Brain pericyte (primary cell): Measurements from ENCODE around the gene COL4A4.
"Not testable (repeated sequence)": the region's sequence is repeated elsewhere in the genome, so short reads cannot be mapped to it uniquely, and the experiment has no call there.

Experiments
- DNase-seq: peaks from one replicate; pipeline ENCODE4 v3.0.0-alpha.2; 2012; ENCODE audit warnings: low read depth, low spot score

COL4A4 gene

DNA sequence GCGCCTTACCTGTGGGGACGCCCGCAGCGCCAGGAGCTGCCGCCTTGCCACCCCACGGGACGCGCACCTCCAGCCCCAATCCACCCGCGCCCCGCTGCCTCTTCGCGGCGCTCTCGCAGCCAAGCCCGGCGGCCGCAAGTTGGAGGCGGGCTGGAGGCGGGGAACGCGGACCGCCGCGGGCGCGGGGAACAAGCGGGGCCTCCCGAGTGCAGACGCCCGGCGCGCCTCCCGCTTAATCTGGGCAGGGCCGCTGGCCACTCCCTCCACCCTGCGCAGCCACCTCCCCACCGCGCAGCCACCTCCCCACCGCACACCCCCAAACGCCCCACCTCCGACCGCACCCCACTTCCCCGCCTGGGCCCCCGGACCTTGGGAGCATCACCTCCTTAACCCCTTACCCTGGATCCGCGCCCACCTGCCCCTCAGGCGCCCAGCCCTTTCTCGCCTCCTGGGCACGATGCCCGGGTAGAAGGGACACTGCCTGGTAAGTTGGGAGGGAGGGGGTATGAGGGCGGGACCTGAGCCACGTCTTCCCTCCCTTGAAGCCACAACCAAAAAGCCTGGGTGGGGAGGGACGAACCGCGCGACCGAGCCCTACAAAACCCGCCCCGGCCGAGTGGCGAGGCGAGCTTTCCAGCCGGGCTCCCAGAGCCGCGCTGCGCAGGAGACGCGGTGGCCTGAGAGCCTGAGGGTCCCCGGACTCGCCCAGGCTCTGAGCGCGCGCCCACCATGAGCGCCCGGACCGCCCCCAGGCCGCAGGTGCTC lies at the start of gene COL4A4, which contains the start of gene COL4A3:
Gene COL4A4 (minus strand): TSS at position 208 of the 765 bp plus-strand sequence. CDS start 16,722 bp downstream, outside the sequence.
Gene COL4A3 (plus strand): TSS at position 627 of the 765 bp plus-strand sequence. CDS start 103 bp downstream, at position 730.
- DNase-seq: no peak

DNA sequence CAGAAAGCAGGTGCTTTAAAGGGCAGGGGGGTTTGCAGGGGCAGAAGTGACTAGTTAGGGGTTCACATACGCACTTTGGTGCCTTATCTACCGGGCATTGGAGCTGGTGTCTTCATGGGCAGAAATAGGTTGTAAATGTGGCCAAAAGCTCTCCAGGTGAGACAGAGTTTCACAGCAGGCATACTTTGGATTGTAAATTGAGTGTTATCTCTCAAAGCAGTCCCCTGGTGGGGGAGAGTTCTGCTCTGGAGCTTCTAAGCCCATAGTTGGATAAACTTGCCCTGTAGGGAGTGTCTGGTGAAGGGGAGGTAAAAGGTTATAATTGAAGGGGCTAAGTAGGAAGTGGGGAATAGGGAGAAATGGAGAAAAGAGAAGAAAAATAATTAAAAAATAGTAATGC lies 43.6 kb upstream of the COL4A4 start:
- DNase-seq: no peak

DNA sequence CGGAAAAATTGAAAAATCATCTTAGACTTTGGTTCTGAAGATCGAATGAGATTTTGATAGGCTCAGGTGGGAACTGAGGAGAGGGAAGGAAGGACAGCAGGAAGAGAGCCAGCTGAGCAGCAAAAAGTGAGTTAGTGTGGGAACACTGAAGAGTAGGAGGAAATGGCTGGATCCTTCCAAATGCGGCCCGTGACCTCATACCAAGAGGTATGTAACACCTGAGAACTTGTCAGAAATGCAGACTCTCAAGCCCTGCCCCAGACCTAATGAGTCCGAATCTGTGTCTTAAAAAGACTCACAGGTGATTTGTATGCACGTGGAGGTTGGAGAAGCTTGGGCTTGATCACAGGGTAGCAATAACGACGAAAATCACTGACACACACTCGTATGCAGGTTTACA lies 42.4 kb upstream of the COL4A4 start:
- no peak for DNase-seq

DNA sequence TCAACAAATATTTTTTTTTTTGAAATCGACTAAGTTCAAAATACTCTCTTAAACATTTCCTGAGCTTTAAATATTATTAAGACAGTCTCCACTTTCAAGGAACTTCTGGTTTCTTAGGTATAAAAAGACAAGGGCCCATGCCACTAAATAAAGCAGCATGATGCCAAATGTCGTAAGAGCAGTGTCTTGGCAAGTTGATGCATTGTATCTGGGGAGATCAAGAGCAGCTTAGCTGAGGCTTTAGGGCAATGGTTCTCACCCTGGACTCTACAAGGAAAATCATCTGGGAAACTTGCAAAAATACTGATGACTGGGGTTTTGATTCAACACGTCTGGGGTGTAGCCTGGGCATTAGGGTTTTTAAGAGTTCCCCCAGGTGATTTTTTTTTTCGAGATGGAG lies 41.7 kb upstream of the COL4A4 start:
- DNase-seq: no peak

DNA sequence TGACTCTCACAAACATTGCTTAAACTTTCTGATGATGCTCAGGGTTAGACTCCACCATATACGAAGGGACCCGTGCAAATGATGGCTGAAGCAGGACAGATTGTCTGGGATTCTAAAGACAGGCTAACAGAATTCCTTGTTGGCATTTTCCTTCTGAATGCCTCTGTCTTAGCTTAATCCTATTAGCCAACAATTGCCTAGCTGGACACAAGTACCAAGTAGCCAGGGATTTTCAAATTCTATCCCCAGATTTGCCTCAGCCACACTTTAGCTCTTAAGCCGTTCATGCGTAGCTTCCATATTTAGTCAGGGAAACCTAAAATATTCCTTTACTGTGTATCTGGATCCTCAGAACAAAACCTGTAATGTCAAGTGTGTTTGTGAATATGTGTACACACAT lies 40.4 kb upstream of the COL4A4 start:
- DNase-seq: no peak

DNA sequence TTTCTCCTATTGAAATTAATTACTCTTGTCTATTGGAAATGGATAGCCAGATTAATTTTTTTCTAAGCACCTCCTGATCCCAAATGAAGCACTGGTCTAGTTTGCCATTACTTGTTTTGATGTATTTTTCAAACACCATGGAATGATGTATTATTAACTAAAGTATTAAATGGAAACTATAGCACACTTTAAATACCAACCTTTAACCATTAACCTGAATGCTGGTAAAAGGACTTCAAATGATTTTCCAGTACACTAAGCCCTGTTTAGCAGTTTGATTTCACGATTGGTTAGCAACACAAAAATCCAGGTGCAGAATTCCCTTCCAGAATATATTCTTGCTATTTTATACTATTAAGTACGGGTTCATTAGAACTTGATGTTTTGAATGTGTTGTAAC lies 37.8 kb upstream of the COL4A4 start:
- DNase-seq: no peak

DNA sequence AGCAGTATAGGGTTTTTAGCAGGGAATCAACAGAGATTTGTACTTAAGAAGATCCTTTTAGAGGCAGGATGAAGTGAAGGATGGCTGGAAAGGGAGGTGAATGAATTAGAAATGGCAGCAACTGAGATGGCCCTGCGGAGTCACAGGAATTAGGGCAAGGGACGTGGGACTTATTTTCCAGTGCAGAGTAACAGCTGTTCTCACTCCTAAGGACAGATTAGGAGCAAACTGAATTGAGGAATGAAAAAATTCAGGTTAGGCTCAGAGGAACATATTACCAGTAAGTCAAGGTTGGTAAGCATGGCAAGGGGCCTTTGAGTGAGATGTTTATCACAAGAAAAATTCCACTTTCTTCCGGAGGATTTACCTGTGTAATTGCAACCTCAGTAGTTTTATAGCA lies 34.9 kb upstream of the COL4A4 start:
- DNase-seq: no peak

DNA sequence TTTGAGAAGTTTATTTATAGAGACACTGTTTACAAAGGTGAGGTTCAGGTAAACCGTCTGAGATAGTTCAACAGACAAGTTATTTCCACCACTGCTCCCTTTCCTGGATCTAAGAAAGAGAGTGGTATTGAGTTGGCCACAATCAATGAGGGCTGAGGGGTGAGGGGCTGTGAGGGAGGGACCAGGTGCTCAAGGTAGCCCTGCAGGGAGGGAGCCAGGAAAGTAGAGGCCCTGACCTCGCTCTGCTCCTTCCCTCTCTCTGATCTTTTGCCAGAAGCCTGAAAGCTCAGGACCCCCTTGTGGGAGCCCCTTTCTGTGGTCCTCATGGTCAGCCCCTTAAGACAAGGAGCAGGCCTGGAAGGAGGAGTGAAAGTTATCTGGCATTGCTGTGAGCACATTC lies 30.2 kb upstream of the COL4A4 start:
- no peak for DNase-seq

DNA sequence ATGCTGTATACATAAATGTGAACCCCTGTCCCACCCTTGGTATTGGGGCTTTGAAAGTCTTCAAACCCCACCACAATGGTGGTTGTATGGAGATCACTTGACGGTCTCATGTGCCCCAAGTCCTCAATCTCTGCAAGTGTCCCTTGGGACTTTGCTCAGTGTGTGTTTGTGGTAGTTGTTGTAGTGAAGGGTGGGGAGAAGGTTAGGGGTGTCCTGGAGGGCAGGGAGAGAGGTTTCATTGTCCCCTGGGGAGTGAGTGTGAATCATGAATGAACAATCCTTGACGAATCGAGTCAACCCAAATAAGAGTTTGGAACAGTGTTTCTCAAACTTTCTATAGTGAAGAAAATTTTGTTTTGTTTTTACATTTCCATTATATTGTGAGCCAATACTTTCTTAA lies 28.5 kb upstream of the COL4A4 start:
- DNase-seq: no peak

DNA sequence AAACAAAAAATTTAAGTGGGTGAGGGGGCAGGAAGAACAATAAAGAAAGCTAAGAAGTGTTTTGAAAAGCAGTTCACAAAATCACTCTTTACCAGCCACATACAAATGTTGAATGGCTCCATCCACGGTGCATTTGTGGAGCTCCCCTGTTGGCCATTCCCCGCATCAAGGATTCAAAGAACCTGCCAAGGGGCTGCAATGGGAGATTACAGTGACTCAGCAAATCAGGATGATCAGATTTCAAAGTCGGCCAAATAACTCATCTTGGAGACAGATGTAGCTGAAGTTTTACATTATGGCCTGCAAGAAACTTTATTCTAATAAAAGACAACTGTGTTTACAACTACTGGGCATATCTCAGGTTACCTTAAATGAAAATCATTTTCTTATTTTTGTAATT lies 27.4 kb upstream of the COL4A4 start:
- DNase-seq: no peak

DNA sequence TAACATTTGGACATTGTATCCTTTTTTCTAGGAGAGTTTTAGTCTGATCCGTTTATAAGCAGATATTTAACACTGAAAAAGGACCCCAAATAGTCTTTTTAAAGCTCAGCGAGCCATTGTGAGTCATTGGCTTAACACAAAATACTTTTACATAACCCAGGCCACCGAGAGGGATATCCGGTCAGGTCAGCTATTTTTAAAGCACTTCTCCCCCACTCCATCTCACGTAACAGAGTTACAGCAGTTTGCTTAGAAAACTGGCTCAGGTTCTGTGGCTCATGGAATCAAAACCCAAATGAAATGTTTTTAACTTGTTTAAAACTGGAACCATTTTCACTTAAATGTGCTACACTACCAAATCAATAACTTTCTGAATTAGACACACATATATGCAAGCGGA lies 24.3 kb upstream of the COL4A4 start:
- DNase-seq: no peak

DNA sequence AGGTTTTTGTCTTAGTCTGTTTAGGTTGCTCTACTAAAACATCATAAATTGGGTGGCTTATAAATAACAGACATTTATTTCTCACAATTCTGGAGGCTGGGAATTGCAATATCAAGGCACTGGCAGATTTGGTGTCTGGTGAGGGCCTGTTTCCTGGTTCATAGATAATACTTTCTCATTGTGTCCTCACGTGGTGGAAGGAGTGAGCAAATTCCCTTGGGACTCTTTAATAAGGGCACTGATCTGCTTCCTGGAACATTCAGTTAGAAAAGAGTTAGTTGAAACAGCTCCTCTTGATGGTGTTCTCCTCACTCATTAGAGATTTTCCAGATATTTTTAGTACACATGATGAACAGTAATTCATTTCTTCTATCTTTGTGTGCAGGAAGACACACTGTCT lies 22.7 kb upstream of the COL4A4 start:
- no peak for DNase-seq

DNA sequence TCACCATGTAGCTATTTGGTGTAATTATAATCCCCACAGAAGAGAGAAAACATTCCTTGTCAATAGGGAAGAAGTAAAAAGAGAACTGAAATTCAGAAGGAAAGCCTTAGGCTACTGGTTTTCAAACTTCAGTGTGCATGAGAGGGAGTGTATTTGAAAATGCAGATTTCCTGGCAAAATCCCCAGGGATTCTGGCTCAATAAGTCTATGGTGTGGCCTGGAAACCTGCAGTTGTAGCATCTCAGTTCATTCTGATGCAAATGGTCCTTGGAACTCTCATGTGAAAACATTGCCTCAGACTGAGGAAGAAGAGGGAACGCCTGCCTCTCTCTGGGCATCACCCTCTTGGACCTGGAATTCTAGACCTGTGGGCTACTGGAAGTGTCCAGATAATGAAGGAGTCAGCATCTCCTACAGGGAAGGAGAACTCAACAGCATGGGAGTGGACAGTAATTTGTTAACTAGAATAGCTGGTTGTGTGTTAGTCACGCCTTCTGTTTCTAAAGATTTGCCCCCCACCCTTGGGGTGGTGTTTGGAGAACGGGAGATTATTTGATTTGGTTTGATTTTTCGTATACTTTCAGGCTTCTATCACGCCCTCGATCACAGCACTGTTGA lies 21.7 kb upstream of the COL4A4 start:
- DNase-seq: no peak

DNA sequence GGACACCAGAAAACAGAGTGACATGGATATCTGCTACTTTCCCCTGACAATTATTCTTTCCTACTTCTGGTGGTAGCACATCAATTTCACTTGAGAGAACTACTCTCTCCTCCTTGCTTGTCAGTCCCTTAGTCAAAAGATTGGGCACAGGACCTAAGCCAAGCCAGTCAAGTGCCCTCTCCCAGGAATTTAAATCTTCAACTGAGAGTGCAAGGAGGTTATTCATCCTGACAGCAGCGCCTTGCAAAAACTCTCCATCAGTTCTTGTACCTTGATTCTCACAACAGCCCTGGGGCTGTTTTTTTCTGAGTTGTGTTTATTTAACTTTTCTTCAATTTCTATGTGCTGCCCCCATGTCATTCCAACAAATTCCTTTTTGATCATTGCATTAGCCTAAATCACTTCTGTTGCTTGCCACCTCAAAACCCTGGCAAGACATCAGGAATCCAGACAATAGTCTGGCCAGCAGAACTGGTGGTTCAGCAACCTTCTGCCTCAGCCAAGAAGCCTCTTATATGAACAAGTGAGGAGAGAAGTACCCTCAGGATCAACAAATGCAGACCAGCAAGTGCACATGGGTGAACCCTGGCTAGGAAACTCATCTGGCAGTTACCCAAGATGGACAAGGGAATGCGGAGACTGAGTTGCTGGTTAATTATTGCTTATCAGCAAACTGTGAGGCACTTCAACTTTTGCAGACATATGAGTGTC lies 19.8 kb upstream of the COL4A4 start:
- DNase-seq: no peak

DNA sequence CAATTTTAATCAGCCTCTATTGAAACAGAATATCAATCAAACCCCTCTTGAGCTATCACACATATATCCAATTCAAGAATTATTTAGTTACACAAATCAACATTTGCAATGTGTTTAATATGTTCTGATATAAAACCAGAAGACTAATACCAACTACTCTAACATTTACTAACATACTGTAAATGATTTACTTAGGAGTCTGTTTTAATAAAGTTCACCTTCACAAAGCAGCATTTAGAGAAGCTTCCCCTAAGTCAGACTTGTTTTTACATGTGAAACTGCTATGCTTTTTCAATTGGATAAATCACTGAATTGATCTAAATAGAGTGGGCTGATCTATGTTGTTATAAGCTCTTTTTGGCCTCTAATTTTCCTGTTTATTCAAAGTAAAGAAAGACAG lies 18.8 kb upstream of the COL4A4 start:
- no peak for DNase-seq

DNA sequence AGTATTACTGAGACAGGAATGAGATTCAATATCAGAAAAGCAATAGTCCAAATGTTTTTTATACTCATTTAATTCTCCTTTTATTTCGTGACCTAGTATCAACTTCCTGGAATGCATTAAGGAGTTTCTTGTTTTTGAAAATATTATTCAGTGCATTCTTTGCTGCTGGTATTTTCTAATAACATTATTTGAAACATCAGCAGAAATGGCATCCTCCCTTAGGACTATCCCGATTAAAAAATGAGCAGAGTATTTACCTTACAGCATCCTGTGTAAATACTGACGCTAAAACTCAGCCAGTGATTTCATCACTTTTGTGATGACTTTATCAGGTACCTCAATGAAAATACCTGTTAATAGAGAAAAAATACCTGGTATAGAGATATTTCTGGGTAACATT lies 16.8 kb upstream of the COL4A4 start:
- DNase-seq: no peak

DNA sequence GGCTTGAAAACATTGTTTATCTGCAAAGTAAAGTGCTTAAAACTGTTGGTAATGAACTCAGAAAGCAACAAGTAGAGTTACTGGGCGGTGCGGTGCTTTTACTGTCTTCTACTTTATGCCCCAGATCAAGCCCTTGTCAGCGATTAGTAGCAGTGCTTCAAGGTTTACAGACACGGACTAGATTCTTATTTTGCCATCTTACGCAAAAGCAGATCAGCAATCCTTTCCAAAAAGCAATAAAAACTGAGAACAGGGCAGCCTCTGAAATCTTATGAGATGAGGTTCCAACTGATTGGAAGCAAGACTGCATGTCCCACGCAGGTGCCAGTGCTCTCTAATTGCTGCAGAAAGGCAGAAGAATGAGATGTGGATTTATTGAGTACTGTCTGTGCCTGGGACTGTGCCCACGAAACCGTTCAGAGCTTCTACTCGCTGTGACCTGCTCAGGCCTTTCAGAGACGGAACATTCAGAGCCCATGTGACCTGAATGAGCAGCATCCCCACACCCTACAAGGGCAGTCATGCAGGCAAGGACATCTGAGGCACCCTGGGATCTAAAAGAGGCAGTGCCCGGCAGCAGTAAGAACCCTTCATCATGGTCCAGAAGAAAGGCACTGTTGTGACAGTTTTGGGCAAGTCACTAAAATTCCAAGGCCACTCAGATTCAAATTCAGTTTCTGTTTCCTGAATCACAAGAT lies 16.1 kb upstream of the COL4A4 start:
- no peak for DNase-seq

DNA sequence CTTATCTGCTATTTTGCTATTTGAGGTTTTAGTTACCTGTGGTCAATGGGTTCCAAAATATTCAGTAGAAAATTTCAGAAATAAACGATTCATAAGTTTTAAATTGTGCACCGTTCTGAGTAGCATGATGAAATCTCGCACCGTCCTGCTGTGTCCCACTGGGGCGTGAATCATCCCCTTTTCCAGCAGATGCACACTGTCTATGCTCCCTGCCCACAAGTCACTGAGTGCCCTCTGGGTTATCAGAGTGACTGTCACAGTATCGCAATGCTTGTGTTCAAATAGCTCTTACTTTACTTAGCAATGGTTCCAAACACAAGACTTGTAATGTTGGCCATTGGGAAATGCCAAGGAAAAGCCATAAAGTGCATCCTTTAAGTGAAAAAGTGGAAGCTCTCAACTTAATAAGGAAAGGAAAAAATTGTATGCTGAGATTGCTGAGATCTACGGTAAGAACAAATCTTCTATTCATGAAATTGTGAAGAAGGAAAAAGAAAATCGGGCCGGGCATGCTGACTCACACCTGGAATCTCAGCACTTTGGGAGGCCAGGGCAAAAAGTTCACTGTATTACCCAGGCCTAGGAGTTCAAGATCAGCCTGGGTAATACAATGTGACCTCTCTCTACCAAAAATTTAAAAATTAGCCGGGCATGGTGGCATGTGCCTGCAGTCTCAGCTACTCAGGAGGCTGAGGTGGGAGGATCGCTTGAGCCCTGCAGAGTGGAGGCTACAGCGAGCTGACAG lies 13.8 kb upstream of the COL4A4 start:
- DNase-seq: no peak

DNA sequence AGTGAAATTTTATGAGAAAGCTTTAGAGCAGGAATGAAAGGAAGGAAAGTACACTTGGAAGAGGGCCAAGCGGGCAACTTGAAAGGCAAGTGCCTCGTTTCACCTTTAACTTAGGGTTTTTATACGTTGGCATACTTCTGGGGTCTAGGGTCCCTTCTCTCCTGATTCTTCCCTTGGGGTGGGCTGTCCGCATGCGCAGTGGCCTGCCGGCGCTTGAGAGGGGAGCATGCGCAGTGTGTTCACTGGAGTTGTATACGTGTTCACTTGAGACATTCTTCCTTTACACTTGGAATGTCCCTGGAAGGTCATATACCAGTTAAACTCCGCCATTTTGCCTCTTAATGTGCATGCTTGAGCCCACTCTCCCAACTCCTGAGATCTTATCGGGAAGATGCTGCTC lies 7.8 kb upstream of the COL4A4 start:
- not testable (repeated sequence) for DNase-seq

DNA sequence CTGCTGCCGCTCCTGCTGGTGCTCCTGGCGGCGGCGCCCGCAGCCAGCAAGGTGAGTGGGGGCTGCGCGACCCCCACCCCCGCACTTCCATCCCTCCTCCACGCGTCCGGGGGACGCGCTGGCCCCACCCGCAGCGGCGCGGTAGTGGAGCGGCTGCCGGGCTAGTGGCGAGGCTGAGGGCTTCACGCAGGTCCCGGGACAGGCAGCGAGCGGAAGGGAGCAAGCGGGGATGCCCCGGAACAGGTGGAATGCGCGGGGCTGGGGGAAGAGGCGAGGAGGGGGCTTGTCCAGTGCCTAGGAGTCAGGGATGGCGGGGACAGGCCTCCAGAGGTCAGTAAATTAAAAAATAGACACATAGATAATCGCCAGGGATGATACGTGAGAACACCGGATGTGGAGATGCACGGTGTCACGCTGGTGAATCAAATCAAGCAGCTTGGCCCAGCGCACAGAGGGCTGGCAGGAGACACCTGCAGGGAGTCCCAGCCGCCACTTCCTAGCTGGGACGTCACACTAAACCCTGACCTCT lies 822 bp upstream of the COL4A4 start:
- no peak for DNase-seq

DNA sequence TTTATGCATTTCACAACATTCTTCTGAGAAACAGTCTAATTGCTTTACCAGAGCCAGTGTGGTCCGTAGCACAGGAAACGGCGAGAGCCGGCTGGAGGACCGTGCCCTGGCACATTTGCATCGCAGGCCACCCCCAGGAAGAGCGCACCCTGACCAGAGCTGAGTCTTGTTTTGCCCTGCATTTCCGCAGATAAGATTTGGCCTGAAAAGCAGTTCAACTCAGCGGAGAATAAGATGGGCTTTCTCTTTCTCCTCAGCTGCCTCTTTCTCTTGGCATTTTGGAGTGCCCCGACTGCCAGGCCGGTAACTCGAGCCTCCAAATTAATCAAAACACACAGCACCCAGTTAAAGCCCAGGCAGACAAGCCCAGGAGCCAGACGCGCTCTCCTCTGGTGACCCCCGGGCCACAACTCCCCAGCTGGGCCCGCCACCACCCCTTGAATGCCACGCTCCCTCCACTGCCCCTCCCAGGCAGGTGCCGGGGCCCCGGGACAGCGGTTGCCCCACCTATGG lies 464 bp downstream of the COL4A4 start:
- no peak for DNase-seq
